Lower leg skin (tissue), 3 donors: ENCODE measurements around the gene SPATA13.

ENCODE experiments used
- CTCF ChIP-seq, 3 donors: fragments of 450-650 bp; IDR thresholded peaks; one replicate each; pipeline ENCODE4 v1.5.1; 2016; ENCODE audit warnings: antibody characterized with exemption in 3 of 3, mild to moderate bottlenecking in 3 of 3, moderate library complexity in 2 of 3
- POLR2A ChIP-seq, 2 donors: fragments of 450-650 bp; IDR thresholded peaks; one replicate each; pipeline ENCODE4 v1.6.1; 2016 to 2017; ENCODE audit warnings: antibody characterized with exemption in 2 of 2, mild to moderate bottlenecking in 1 of 2, moderate library complexity in 1 of 2

- TF ChIP-seq CTCF (IDR thresholded peaks at IDR 0.05) = no peak
- no peak for TF ChIP-seq POLR2A (IDR thresholded peaks at IDR 0.05)
Measured at GRCh38 chr13:24351423-24351822, 190.9 kb downstream of the SPATA13 start.
